HG02852 (cell line): ENCODE data around the gene SMIM10L1.

Experiments
- ATAC-seq: cut with Tn5 transposase; IDR thresholded peaks from one replicate; pipeline ENCODE4 v1.9.1; 2021; ENCODE audit warnings: mild to moderate bottlenecking, moderate library complexity; ENCODE audit not compliant: unreplicated experiment

SMIM10L1 gene

GRCh38 chr12:11183011-11183410, 12.0 kb downstream of the SMIM10L1 start:
- no peak for ATAC-seq

- no peak for ATAC-seq
Observed at GRCh38 chr12:11186837-11187236, 15.8 kb downstream of the SMIM10L1 start, which contains the start of gene TAS2R42. Gene TAS2R42 (minus strand): TSS chr12:11186937. CDS start chr12:11186937, 0 bp downstream.

DNA sequence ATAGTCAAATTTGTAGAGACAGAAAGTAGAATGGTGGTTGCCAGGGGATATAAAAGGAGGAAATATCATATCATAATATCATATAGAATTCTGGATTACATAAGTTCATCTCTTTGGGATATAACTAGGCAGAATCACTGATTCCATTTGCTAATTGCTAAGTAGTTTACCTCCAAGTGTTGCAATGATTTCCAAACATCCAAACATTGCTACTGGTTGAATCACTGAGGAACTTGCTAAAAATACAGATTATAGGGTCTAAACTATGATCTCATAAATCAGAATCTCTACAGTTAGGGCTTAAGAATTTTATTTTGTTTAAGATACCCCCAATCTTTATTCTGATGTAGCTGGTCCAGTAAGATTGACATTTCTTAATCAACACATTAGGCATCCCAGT, 31.8 kb downstream of the SMIM10L1 start:
- ATAC-seq: no peak

GRCh38 chr12:11204173-11204572, 33.2 kb downstream of the SMIM10L1 start:
- no peak for ATAC-seq

DNA sequence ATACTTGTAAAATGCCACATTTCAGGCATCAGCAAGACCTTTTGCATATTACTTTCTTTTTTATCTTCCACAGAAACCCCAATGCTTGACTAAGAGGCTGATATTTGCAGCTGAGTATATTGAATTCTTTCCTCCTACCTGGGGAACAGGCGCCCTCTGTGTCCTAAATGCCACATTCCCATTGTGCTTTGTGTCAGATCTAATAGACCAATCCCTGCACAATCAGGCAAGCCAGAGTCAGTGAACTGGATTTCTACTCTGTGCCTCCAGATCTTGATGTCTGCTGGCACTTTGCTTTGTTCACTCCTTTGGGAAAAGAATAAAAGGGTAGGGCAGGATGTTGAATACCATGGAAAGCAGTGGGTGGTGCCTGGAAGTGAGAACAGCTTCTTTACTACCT, 38.1 kb downstream of the SMIM10L1 start:
- no peak for ATAC-seq
